GM18498 (cell line): ENCODE results near the gene SRRM3.
A peak's percentile ranks its signal among the peaks of the same experiment; 100 is the strongest.
"Not testable (repeated sequence)": the region's sequence is repeated elsewhere in the genome, so short reads cannot be mapped to it uniquely, and the experiment has no call there.

Experiments
- ATAC-seq: cut with Tn5 transposase; IDR thresholded peaks from one replicate; pipeline ENCODE4 v1.9.1; 2021; ENCODE audit warnings: mild to moderate bottlenecking, moderate library complexity; ENCODE audit not compliant: unreplicated experiment

The SRRM3 gene, protein sequence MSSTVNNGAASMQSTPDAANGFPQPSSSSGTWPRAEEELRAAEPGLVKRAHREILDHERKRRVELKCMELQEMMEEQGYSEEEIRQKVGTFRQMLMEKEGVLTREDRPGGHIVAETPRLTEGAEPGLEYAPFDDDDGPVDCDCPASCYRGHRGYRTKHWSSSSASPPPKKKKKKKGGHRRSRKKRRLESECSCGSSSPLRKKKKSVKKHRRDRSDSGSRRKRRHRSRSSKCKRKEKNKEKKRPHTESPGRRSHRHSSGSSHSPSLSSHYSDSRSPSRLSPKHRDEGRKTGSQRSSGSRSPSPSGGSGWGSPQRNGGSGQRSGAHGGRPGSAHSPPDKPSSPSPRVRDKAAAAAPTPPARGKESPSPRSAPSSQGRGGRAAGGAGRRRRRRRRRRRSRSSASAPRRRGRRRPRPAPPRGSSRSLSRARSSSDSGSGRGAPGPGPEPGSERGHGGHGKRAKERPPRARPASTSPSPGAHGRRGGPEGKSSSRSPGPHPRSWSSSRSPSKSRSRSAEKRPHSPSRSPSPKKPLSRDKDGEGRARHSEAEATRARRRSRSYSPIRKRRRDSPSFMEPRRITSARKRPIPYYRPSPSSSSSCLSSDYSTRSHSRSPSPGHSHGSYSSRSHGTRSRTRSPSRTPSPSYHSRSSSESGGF

DNA sequence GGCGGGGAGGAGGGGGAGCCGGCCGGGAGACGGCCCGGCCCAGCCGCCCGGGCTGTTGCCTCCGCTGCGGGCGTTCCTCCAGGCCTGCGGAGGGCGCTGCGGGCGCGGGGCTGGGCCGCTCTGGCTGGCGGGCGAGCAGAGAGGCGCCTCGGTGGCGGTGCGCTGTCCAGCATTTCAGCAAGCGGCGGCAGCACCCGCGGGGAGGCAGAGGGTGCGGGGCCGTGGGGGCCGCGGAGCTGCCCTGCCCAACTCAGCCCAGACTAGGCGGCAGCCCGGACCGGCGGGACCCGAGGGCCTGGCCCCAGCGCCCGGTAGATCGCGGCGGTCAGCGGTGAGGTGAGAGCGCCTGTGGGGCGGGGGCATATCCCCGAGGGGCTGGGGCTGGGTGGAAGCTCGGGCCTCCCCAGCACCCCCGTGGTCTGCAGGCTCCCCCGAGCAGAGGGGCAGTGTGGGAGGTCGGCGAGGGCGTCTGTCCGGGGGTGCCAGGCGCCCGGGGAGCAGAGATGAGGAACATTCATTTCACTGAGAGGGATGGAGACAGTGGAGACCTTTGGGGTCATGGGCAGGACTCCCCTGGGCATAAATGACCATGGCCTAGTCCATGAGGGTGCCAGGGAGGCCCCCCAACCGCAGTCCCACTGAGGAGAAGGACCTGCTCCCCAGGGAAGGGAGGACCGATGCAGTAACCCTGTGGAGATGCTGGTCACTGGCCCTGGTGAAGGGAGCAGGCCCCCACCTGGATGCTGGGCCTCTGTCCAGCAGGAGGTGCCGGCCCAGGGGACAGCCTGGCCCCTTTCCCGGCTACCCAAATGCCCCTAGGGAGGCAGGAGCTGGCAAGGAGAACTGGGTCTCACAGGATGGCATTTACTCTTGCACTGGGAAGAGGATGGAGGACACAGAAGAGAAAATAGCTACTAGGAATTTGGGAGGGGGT lies at the start of gene SRRM3:
SRRM3 (plus strand) TSS at position 165 of the 934 bp plus-strand sequence. CDS start 33,171 bp downstream, outside the sequence.
- ATAC-seq: peak; percentile 74

DNA sequence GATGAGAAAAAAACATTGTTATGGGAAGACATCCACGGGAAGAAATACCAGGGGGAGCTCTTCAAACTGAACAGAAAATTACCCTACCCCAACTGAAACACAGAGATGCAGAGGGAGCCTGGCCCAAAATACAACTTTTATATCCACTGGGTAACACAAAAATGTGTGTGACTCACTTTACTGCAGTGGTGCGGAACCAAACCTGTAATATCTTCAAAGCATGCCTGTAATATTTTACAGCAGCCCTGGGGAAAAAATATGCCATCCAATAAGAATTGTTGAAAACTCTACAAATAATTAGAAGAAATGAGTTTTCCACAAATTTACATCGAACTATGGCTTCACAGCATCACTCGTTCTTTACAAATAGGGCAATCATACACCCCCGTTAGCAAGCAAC lies 49.8 kb upstream of the SRRM3 start:
- ATAC-seq: no peak

DNA sequence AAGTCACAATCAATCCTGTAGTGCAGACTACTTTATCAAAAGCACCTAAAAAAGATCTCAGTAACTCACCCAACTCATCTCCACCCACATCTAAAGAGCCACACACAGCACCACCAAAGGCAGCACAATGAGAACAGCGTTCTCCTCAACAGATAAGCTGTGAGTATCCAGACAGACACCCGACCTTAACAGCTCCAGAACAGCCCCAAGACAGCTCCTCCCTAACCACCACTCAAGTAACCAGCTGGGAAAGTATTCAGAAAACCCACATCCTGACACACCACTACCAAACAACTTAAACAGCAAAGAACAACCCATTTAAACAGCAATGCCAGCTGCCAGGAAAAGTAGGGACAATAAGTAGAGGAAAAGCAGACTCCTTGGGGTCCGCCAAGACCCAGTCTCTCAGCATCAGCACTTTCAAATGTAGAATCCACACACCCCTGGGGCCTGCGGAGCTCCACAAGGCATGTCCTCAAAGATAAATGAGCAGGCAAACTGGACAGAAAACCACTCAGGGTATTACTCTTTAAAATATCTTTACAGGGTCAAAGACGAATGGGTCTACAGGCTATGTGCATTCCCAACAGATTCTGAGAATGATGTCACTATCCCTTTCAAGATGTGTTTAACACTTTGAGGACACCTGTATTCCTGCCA lies 48.0 kb upstream of the SRRM3 start:
- not testable (repeated sequence) for ATAC-seq

DNA sequence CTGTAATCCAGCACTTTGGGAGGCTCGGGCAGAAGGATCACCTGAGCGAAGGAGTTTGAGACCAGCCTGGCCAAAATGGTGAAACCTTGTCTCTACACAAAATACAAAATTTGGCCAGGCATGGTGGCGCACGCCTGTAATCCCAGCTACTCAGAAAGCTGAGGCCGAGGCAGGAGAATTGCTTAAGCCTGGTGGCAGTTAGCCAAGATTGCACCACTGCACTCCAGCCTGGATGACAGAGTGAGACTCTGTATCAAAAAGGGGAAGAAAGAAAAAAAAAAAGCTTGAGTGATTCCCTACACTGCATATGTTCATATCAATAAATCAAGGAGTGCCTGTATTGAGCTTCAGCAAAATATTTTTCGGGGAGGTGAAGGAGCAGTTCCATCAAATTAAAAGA lies 45.8 kb upstream of the SRRM3 start:
- no peak for ATAC-seq

DNA sequence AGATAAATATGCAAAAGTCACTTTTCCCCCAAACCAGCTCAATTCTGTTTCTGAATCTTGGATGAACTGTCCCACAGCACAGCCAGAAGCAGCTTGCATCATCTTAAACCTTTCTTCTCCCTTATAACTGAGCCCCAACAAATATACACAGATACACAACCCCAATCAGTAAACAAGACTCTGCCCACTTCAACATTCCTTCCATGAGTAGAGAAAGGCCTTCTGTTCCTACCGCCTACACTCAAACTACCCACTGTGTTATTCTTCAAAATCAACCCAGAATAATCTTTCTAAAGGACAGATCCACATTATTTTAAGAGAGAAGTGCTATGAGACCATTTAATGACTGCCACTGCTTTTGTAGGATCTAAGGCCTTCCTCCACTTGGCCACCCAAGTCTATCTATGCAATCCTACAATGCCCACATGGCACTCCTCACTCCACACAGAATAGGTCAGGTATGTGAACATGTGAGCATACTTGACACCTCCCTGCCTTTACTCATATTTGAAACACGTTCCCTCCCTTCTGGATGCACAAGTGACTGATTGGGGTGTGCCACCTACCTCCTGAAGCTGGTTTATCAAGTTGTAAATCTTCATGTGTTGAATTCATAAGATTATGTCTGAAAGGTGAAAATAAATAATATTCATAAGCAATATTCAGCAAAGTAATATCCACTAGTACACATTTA lies 44.6 kb upstream of the SRRM3 start:
- not testable (repeated sequence) for ATAC-seq

DNA sequence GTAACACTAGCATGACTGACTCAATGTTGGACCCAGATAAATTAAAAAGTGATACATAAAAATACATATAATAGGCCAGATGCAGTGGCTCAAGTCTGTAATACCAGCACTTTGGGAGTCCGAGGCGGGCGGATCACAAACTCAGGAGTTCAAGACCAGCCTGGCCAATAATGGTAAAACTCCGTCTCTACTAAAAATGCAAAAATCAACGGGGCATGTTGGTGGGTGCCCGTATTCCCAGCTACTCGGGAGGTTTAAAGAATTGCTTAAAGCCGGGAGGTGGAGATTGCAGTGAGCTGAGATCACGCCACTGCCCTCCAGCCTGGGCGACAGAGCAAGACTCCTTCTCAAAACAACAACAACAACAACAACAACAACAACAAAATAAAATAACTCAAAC lies 43.3 kb upstream of the SRRM3 start:
- ATAC-seq: not testable (repeated sequence)

DNA sequence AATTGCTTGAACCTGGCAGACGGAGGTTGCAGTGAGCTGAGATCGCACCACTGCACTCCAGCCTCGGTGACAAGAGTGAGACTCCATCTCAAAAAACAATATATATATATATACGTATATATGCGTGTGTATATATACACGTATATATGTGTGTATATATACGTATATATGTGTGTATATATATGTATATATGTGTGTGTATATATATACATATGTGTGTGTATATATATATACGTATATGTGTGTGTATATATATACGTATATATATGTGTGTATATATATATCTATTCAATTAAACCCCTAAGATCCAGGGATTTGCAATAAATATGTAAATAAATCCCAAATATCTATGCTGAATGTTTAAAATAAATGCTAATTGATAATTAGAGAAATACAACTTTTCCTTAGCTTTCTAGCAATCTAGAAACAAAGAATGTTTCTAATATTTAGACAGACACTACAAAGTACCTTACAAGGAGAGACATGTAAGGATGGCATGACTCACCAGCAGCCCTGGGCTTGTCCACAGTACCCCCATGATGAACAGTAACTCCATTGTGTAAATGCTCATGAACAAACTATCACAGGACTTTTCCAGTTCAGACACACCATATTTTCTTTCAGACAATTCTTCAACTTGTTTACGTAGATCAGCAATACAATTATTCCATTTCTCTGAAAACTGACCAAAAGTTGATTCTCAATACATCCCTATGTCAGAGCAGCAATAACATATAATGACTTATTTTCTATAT lies 39.1 kb upstream of the SRRM3 start:
- not testable (repeated sequence) for ATAC-seq

DNA sequence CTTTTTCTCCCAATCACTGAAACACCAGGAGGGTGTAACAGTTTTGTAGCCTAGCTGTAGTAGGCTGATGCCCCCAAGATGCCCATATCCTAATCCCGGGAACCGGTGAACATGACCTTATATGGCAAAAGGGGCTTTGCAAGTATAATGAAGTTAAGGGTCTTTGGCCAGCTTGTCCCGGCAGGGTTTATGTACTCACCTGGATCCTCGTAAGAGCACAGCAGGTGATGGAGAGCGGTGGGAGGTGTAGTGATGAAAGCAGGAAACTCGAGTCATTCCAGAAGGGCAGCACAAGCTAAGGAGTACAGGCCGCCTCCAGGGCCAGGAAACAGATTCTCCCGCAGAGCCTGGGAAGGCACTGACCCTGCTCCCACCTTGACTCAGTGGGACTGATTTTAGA lies 37.9 kb upstream of the SRRM3 start:
- not testable (repeated sequence) for ATAC-seq

DNA sequence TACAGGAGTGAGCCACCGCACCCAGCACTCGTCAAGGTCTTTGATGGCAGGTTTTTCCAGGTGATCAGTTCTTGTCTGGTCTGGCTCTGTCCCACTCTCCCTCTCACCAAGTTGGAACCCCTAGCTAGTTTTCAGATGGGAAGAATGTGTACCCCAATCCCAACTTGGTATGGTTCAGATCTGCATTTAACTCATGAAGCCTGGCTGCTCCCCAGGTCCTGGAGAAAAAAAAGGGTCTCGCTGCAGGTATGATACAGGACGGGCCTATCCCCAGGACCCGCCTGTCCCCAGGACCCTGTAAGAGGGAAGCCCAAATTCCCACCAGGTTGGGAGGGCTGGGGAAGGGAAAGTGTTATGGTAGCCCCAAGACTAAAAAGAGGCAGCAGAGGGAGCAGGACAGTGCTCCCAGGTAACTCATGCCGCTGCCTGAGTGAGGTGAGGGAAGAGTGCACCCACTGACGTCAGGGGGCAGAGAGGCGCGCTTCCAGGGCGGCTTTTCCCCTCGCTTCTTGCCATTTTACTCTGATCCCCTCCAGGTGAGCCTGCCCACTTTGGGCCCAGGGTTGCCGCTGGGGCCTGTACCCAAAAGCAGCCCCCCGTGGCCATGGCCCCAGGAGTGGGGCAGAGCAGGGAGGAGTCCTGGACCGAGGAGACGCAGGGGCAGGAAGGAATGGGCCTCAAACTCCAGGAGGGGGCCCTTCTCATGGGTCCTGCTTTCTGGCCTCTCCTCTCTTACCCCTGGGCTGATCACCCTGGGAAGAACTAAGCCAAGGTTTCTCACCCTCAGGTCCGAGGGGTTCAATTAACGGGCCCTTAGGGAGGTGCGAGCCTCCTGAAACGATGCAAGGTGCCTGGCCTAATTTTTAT lies 36.4 kb upstream of the SRRM3 start:
- ATAC-seq: no peak

DNA sequence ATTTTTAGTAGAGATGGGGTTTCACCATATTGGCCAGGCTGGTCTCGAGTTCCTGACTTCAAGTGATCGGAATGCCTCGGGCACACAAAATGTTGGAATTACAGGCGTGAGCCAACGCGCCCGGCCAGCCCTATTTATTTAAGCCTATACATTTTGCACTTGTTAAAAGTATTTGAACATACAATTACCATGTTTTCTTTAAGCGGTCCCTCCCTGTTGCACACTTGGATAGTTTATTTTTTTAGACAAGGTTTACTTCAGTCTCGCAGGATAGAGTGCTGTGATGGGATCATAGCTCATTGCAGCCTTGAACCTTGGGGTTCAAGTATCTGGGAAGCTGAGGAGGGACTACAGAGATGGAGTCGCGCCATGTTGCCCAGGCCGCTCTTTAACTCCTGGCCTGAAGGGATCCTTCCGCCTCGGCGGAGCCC lies 35.7 kb upstream of the SRRM3 start:
- no peak for ATAC-seq

DNA sequence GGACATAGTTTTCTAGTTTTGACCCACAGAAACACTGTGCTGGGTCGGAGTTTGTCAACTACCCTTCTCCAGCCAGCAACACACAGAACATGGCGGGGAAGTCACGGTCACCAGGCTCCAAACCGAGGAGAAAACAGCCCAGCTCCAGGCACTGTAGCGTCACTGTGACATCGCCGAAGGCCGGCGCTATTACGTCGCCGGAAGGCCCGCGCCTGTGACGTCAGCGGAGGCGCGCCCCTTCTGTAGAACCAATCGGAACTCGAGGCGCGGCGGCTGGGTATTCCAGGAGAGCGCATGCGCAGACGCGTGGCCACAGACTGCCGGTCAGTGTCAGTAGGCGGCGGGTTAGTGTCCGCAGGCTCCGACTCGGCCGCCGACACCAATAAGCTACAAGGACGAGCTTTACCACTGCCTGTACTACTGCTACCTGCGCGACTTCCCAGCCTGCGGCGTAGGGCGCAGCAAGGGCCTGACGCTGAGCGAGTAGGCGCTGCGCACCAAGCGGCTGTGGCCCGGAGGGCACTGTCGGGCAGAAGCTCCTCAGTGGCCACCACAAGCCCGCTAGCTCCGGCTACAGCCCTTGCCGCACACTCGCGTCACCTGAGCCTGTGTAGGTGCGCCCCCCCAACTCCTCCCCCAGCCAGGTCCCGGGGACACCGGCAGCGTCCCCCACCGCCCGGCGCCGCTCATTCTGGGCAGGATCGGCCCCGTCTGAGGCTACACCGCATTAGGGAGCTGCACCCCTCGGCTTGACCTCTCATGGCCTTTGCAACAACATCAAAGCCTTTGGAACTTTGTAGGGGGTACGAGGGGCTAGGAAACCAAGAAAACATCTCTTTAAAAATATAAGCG lies 35.1 kb upstream of the SRRM3 start:
- ATAC-seq: peak; percentile 92

DNA sequence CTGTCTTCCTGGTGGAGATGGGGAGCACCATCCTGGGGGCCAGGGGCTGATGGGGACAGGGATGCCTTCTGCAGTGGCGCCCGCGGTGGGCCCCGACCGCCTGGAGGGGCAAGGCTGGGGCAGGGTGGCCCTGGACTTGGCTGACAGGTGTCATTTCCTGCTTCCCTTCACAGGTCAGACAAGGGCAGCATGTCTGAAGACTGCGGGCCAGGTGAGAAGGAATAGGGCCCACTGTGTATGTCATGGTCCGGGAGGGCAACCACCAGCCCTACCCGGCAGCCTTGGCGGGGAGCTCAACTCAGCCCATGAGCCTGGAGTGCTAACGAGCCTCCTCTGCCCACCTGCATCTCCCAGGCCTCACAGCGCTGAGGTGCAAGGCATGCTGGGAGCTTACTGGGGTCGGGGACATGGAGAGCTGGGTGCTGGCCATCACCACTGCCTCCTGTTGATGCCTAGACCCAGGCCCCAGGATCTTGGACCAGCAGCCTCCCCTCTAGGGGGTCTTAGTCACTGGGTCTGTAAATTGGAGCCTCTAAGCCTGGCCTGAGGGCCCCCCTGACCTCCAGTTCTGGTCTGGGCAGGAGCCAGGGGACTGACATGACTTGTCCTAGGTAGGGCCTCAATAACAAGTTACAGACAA lies 28.0 kb upstream of the SRRM3 start:
- no peak for ATAC-seq

DNA sequence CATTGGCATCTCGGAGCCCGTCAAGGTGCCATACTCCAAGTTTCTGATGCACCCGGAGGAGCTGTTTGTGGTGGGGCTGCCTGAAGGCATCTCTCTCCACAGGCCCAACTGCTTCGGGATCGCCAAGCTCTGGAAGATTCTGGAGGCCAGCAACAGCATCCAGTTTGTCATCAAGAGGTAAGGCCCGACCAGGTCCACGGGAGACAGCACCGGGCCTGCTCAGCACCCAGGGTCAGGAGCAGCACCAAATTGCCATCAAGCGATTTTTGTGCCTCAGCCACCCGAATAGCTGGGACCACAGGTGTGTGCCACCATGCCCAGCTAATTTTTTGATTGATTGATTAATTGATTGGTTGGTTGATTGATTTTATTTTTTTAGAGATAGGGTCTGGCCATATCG lies 24.7 kb upstream of the SRRM3 start:
- not testable (repeated sequence) for ATAC-seq

DNA sequence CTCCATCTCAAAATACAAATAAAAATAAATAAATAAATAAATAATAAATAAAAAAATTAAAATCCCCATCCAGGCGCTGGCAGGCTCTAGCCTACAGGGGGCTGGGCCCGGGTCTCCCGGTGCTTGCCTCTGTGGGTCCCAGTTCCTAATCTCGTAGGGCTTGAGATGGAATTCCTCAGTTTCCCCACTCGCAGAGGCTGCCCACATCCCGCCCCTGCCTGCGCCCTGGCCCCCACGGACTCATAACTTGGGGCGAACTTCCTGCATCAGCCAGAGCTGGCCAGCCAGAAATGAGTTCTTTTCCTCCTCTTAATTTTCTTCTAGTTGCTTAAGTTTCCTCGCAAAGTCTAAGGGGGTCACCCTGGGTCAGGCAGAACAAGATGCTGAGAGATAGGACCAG lies 22.0 kb upstream of the SRRM3 start:
- ATAC-seq: no peak

DNA sequence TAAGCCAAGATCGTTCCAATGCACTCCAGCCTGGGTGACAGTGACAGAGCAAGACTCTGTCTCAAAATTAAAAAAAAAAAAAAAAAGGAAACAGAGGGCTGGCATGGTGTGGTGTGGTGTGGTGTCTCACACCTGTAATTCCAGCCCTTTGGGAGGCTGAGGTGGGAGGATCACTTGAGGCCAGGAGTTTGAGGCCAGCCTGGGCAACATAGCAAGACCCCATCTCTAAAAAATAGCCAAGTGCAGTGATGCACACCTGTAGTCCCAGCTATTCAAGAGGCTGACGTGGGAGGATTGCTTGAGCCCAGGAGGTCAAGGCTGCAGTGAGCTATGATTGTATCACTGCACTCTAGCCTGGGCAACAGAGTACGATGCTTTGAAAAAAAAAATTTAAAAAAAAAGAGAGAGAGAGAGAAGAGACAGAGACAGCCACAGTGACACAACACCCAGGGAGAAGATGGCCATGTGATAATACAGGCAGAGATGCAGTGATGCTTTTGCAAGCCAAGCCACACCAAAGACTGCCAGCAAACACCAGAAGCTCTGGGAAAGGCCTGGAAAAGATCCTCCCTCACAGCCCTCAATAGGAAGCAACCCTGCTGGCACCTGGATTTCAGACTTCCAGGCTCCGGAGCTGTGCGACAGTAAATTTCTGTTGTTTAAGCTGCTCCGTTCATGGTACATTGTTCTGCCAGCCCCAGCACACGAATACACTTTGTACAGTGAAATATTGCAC lies 19.3 kb upstream of the SRRM3 start:
- no peak for ATAC-seq

DNA sequence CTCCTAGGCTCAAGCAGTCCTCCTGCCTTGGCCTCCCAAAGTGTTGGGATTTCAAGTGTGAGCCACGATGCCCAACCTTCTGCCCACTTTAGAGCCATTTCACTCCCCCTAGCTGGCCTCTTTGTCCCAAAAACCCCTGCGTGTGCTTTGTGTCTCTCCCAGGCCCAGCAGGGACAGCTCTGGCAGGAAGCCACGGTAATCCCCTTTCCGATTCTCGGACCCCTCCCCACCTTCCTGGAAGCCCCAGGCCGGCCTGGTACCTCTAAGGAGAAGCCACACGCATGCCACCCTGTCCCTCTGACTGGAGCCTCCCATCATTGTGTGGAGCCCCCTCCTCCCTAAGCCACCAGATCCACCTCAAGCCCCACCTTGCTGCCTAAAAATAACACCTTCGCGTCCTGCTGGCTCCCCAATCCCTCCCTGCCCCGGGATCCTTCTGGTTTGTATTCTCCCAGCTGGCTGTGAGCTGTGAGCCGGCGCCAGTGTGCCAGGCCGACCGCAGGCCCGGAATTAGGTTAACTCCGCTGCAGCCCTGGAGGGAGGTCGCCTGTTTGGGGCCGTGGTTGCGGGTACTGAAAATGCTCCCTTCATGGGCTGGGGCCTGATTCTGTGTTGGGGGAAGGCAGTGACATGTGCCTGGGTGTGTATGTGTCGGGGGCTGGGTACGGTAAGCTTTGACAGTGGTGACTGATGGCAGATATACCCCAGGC lies 16.4 kb upstream of the SRRM3 start:
- ATAC-seq: no peak
